ENCODE measurements around the gene PDHX. TPM values are rescaled to one million over a fixed set of nuclear protein-coding genes. Genes with fewer than 3 reads are reported as not detected.

PDHX gene
- total RNA-seq, 6 experiments from 2014 or later = 37.4 to 47.0 (median 42.2) TPM

- Mint-ChIP-seq H3K4me1 (ENCODE audit: low read depth) (peaks cover 52% of the 10 kb centered on the region), H3K27ac (peak overlapping the region; percentile 19), H3K36me3 (ENCODE audit: low read depth) (peaks cover 23% of the 10 kb centered on the region), H3K4me3 (no peak overlapping the region), H3K27me3 (ENCODE audit: insufficient read depth) (no peaks in the 10 kb centered on the region), H3K9me3 (no peaks in the 10 kb centered on the region)
- TF ChIP-seq CTCF (IDR thresholded peaks at IDR 0.05) = no peak
- DNase-seq = no peak
Measured at GRCh38 chr11:34929794-34930763, 13.7 kb downstream of the PDHX start.

- no peak for TF ChIP-seq CTCF (IDR thresholded peaks at IDR 0.05)
- DNase-seq = no peak
- Mint-ChIP-seq H3K4me1 (ENCODE audit: low read depth) (peaks cover 38% of the 10 kb centered on the region), H3K27ac (no peak overlapping the region), H3K9me3 (no peaks in the 10 kb centered on the region), H3K36me3 (ENCODE audit: low read depth) (peaks cover 42% of the 10 kb centered on the region), H3K4me3 (no peak overlapping the region), H3K27me3 (ENCODE audit: insufficient read depth) (no peaks in the 10 kb centered on the region)
Measured at GRCh38 chr11:34936945-34937629, 20.7 kb downstream of the PDHX start.

- Mint-ChIP-seq H3K4me3 (no peak overlapping the region), H3K36me3 (ENCODE audit: low read depth) (peaks cover 35% of the 10 kb centered on the region), H3K9me3 (no peaks in the 10 kb centered on the region), H3K27me3 (ENCODE audit: insufficient read depth) (no peaks in the 10 kb centered on the region), H3K4me1 (ENCODE audit: low read depth) (peaks cover 38% of the 10 kb centered on the region), H3K27ac (peak overlapping the region; percentile 11; the same call in 1 of the 2 replicates)
- no peak for DNase-seq
- TF ChIP-seq CTCF (IDR thresholded peaks at IDR 0.05) = no peak
Measured at GRCh38 chr11:34938611-34939010, 22.2 kb downstream of the PDHX start.

GRCh38 chr11:34940026-34940677 lies 23.7 kb downstream of the PDHX start:
- H3K9me3 Mint-ChIP-seq = peaks cover 5% of the 10 kb centered on the region
- H3K27me3 Mint-ChIP-seq (ENCODE audit: insufficient read depth) = no peaks in the 10 kb centered on the region
- TF ChIP-seq CTCF (IDR thresholded peaks at IDR 0.05) = no peak
- H3K27ac Mint-ChIP-seq = no peak overlapping the region
- H3K36me3 Mint-ChIP-seq (ENCODE audit: low read depth) = peaks cover 39% of the 10 kb centered on the region
- H3K4me3 Mint-ChIP-seq = no peak overlapping the region
- DNase-seq = no peak
- H3K4me1 Mint-ChIP-seq (ENCODE audit: low read depth) = peaks cover 38% of the 10 kb centered on the region

- DNase-seq = no peak
- no peak for TF ChIP-seq CTCF (IDR thresholded peaks at IDR 0.05)
- Mint-ChIP-seq H3K36me3 (ENCODE audit: low read depth) (peaks cover 41% of the 10 kb centered on the region), H3K4me3 (no peak overlapping the region), H3K27ac (no peak overlapping the region), H3K4me1 (ENCODE audit: low read depth) (peaks cover 34% of the 10 kb centered on the region), H3K27me3 (ENCODE audit: insufficient read depth) (no peaks in the 10 kb centered on the region), H3K9me3 (peaks cover 5% of the 10 kb centered on the region)
Measured at GRCh38 chr11:34941688-34942087, 25.3 kb downstream of the PDHX start.
